ENCODE data around the gene ATP1B1.

The ATP1B1 gene

GRCh38 chr1:169148472-169149252 is 42.2 kb downstream of the ATP1B1 start:
- TF ChIP-seq REST (IDR thresholded peaks at IDR 0.05; ENCODE audit: insufficient read depth in 1 of 2, low read depth in 2 of 2, low read length in 2 of 2) (no peak), POLR2AphosphoS5 (IDR thresholded peaks at IDR 0.05; ENCODE audit: low read depth, low read length) (no peak), SIN3A (IDR thresholded peaks at IDR 0.05; ENCODE audit: borderline replicate concordance, insufficient read depth, low read length) (no peak), TAF1 (IDR thresholded peaks at IDR 0.05; ENCODE audit: borderline replicate concordance, insufficient read depth, low read length) (no peak), FOXP2 (optimal IDR thresholded peaks at IDR 0.05; ENCODE audit: borderline replicate concordance, extremely low read depth, extremely low read length, insufficient read depth) (no peak)

- TF ChIP-seq FOXP2 (optimal IDR thresholded peaks at IDR 0.05; ENCODE audit: borderline replicate concordance, extremely low read depth, extremely low read length, insufficient read depth): no peak
- TF ChIP-seq POLR2AphosphoS5 (IDR thresholded peaks at IDR 0.05; ENCODE audit: low read depth, low read length): no peak
- no peak for TF ChIP-seq SIN3A (IDR thresholded peaks at IDR 0.05; ENCODE audit: borderline replicate concordance, insufficient read depth, low read length)
- TF ChIP-seq TAF1 (IDR thresholded peaks at IDR 0.05; ENCODE audit: borderline replicate concordance, insufficient read depth, low read length): no peak
- no peak for TF ChIP-seq REST (IDR thresholded peaks at IDR 0.05; ENCODE audit: insufficient read depth in 1 of 2, low read depth in 2 of 2, low read length in 2 of 2)
These were observed 43.2 kb downstream of the ATP1B1 start for GRCh38 chr1:169149555-169150286.

GRCh38 chr1:169150641-169151337 is 44.3 kb downstream of the ATP1B1 start:
- TF ChIP-seq POLR2AphosphoS5 (IDR thresholded peaks at IDR 0.05; ENCODE audit: low read depth, low read length) (no peak), FOXP2 (optimal IDR thresholded peaks at IDR 0.05; ENCODE audit: borderline replicate concordance, extremely low read depth, extremely low read length, insufficient read depth) (no peak), TAF1 (IDR thresholded peaks at IDR 0.05; ENCODE audit: borderline replicate concordance, insufficient read depth, low read length) (no peak), SIN3A (IDR thresholded peaks at IDR 0.05; ENCODE audit: borderline replicate concordance, insufficient read depth, low read length) (no peak), REST (IDR thresholded peaks at IDR 0.05; ENCODE audit: insufficient read depth in 1 of 2, low read depth in 2 of 2, low read length in 2 of 2) (no peak)

GRCh38 chr1:169151338-169151837 is 44.9 kb downstream of the ATP1B1 start:
- TF ChIP-seq REST (IDR thresholded peaks at IDR 0.05; ENCODE audit: insufficient read depth in 1 of 2, low read depth in 2 of 2, low read length in 2 of 2) (no peak), POLR2AphosphoS5 (IDR thresholded peaks at IDR 0.05; ENCODE audit: low read depth, low read length) (no peak), TAF1 (IDR thresholded peaks at IDR 0.05; ENCODE audit: borderline replicate concordance, insufficient read depth, low read length) (no peak), SIN3A (IDR thresholded peaks at IDR 0.05; ENCODE audit: borderline replicate concordance, insufficient read depth, low read length) (no peak), FOXP2 (optimal IDR thresholded peaks at IDR 0.05; ENCODE audit: borderline replicate concordance, extremely low read depth, extremely low read length, insufficient read depth) (no peak)

All from PFSK-1 (cell line).